Measurements from ENCODE around the gene ADGRV1.
"Not testable (repeated sequence)": the region's sequence is repeated elsewhere in the genome, so short reads cannot be mapped to it uniquely, and the experiment has no call there.

ADGRV1 gene

DNA sequence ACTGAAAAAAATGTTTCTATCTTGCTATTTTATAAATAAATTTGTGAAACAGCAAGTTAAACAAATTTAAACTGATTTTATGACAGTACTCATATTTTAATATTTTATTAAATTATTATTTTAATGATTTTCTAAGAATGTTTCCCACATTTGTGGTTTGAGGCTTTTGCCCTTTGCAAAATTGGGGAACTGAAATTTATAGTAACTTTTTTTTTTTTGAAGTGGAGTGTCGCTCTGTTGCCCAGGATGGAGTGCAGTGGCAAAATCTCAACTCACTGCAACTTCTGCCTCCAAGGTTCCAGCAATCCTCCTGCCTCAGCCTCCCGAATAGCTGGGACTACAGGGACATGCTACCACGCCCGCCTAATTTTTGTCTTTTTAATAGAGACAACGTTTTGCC is 7.2 kb upstream of the ADGRV1 start:
- no peak overlapping the region for H3K4me3 ChIP-seq (ENCODE audit: low read depth, low read length)

DNA sequence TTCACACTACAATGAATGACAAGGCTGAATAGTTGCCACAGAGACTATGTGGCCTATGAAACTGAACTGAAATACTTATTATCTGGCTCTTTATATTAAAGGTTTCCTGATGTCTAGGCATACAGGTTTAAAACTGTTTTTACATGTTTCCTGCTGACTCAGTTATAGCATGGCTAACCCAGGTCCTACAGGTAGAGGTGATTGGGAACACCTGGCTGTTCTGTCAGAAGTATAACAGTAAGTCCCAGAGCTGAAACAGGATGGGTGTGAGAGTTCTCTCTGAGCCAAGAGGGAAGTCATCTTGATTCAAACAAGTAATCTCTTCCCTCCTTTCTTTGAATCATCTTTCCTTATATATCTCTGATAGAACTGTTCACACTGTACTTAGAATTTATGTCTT is 4.9 kb upstream of the ADGRV1 start:
- H3K4me3 ChIP-seq (ENCODE audit: low read depth, low read length) = no peak overlapping the region

DNA sequence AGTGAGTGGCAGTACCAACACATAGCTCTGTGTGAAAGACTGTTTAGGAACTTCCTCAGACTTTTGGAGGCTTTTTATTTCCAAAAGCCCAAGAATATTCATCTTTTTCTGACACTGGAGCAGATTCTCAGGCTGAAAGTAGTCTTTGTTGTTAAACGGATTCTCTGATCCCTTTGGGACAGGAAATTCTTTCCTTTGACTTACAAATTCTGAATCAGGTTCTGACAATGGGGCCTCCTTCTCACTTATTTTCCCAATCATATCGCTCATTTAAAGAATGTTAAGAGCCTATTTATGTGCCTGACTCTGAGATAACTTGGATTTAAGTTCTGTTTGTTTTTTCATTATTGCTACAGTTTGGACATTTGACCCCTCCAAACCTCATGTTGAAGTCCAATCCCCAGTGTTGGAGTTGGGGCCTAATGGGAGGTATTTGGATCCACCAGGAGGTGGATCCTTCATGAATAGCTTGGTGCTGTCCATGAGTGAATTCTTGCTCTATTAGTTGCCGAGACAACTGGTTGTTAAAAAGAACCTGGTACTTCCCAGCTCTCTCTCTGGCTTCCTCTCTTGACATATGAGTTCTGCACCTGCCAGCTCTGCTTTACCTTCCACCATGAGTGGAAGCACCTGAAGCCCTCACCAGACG is 4.1 kb upstream of the ADGRV1 start:
- no peak overlapping the region for H3K4me3 ChIP-seq (ENCODE audit: low read depth, low read length)

DNA sequence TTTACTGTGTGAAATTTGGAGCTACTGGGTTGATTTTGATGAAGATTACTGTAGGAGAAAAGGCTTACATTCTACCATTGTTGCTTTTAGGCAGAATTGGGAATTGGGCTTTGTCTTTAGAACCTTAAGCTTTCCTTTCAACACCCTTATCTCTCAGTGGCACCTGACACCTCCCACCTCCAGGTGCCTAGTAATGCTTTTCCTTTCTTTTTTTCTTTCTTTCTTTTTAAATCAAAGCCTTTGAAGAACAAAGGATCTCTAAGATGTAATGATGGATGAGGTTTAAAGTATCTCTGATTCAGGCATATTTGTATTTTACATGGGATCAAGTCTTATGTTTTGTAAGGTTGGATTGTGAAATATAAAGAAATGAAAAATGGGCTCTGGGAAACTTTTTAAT is 2.9 kb upstream of the ADGRV1 start:
- H3K4me3 ChIP-seq (ENCODE audit: low read depth, low read length) = no peak overlapping the region

DNA sequence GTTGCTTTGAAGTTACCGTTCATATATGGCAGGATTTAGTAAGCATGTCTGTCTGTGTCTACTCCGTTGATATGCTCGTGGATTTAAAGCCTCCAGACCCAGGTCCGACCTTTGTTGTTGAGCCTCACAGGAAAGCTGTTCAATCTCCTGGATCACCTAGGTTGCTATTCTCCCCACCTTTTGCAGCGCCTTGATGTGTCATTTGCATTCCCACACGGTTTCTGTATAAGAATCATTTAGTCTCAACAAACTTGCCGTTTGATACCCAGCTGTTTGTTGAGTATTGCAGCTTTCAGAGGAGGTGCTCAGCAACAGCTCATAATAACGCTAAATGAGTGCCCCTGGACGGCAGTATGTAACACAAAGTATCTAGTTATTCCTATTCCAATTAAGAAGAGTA is 1.2 kb upstream of the ADGRV1 start:
- peak overlapping the region; percentile 85 for H3K4me3 ChIP-seq (ENCODE audit: low read depth, low read length)

DNA sequence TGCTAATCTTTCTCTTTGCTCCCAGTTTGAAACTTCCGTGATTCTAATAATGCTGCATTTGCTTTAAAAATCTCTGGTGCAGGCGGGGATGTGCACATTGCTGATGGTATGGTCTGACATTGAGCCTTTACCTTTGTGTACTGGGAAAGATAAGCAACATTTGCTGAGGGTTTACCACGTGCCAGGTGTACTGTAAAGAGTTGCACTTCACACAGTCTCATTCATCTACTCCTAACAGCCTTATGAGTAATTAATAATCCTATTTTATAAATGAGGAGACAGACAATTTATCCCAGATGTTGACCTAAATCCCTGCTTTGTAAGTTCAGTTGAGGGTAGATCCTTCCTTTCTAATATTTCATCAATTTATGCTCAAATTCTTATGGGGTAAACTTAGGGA is 726 bp upstream of the ADGRV1 start:
- H3K4me3 ChIP-seq (ENCODE audit: low read depth, low read length) = peak overlapping the region; percentile 85

DNA sequence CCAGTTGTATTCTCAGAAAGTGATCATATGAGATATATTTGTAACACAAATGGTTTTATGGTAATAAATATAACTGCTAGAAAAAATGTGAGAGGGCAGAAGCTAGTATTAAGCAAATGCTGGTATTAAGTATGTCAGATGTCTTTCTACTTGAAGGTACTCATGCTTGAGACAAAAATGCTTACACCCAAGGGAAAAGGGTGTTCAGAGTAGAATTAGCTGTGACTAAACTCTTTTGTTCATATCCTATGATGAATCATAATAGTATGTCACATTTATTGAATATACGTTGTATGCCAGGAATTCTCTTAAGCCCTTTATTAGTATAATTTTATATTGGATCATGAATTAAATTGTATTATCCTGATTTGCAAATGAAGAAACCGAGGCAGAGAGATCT is 2.2 kb downstream of the ADGRV1 start:
- H3K4me3 ChIP-seq (ENCODE audit: low read depth, low read length) = no peak overlapping the region

DNA sequence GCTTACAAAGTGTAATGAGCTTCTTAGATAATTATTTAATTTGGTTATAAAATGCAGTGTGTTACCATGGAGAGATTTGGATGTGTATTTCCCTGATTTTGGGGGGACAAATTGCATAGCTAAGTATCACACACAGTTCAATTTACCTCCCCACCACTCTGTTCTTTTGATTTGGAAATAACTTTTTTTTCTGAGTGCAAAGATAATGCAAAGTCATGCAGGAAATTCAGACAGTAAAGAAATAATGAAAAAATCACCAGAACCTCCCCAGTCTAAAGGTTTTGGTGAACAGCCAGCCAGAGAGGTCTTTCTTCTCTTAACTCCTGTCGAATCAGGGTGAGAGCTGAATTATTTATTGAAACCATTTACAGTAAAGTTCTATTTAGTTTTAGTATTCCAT is 3.2 kb downstream of the ADGRV1 start:
- H3K4me3 ChIP-seq (ENCODE audit: low read depth, low read length) = no peak overlapping the region

DNA sequence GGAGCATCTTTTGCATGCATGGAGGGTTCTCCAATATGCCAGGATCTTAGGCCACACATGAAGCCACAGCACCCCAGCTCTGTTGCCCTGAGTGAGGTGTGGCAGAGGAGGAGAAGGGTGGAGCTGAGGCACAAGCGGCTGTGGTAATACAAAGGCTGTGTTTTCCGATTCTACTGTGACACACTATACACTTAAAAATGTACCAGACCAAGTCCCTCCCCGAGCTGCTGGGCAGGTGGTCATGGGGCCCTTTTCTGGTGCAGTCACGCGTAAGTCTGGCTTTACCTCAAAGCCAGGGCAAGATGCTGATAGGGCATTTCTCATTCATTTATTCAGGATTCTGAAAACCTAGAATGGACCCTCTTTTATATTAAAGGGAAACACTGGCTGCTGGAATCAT is 3.7 kb downstream of the ADGRV1 start:
- no peak overlapping the region for H3K4me3 ChIP-seq (ENCODE audit: low read depth, low read length)

DNA sequence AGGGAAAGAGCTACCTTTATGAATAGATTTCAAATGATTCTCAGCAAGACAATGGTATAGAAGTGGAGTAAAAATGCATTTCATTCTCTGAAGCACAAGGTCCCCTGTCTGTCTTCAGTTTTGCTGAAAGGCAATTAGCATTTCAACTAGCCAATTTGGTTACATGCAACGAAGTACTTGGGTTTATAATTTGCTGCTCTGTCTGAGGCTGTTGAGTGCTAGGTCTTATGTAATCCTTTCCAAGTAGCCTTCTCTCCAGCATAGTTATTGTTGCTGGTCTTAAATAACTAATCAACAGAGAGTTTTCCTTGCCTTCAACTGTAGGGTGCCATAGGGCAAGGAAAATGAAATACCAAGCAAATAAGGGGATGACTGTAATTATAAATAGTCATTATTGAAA is 4.5 kb downstream of the ADGRV1 start:
- H3K4me3 ChIP-seq (ENCODE audit: low read depth, low read length) = no peak overlapping the region

DNA sequence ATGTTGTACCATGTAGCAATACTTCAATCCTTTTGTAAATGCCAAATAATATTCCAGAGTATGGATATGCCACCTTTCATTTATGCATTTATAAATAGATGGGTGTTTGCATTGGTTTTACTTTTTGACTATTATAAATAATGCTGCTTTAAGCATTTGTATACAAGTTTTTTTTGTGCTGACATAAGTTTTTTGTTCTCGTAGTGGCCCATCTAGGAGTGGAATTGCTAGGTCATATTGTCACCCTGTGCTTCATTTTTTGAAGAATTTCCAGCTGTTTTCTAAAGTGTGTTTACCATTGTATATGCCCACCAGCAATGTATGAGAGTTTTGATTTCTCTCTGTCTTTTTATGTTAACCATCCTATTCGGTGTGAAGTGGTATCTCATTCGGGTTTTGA is 6.9 kb downstream of the ADGRV1 start:
- H3K4me3 ChIP-seq (ENCODE audit: low read depth, low read length) = no peak overlapping the region

DNA sequence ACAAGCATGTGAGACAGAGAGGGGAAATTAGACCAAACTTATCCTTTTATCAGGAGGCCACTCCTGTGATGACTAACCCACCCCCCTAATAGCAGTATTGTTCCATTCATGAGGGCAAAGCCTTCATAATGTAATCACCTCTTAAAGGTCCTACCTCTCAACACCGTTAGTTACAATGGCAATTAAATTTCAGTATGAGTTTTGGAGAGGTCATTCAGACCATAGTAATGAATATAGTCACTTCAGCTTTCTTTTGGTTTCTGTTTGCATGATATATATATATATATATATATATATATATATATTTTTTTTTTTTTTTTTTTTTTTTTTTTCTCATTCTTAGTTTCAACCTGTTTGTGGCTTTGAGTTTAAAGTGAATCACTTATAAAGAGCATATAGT is 10.5 kb downstream of the ADGRV1 start:
- H3K4me3 ChIP-seq (ENCODE audit: low read depth, low read length) = no peak overlapping the region

DNA sequence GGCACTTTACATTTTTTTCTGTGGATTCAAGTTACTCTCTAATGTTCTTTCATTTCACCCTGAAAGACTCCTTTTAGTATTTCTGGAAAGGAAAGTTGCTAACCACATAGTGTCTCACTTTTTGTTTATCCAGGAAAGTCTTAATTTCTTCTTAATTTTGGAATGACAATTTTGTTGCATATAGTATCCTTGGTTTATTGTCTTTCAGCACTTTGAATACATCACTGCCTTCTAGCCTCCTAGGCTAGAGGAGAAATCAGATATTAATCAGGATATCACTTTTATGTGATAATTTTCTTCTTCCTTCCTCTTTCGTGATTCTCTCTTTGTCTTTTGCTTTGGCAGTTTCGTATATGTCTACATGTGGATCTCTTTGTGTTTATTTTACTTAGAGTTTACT is 11.4 kb downstream of the ADGRV1 start:
- H3K4me3 ChIP-seq (ENCODE audit: low read depth, low read length) = no peak overlapping the region

DNA sequence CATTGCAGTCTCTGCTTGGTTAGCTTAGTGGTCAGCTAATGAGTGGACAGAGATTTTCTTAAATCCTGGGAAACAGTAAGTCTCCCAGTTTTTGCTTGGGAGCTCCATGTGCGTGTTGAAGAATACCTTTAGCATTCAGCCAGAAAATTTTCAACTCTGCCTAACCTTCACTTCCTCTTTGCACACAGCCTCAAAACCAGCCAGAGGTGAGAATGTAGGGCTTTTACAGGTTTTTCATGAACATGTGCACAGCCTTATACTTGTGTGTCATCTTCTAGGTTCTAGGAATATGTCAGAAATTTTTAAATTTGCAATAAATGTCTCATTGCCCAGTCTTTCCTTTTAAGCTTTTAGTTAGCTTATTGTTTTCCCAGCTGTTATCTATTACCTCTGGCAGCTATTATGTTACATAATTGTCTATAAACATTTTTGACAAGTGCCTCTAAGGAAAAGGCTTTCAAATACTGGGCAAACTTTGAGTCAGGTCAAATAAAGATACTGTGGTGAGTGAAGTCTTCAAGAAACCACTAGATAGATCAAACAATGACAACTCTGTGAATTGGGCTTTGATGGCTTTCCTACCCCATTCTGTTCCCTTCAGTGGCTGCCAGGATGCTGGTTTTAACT is 12.7 kb downstream of the ADGRV1 start:
- no peak overlapping the region for H3K4me3 ChIP-seq (ENCODE audit: low read depth, low read length)

DNA sequence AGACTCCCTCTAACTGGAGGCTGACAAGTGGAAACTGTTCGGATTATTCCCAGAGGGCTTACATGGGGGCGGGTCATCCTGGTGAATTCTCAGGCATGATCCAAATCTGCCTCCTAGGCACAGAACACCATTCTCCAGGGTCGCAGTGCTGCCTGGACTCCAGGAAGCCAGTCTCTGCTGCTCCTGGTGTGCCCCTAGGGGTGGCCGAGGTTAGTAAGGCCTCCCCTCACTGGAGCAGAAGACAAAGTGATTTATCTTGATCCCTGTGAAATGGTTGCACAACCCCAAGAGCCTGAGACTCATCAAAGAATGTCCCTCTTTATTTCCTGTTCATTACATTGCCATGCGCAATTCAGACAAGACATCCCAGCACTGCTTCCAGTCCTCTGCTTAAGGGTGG is 17.1 kb downstream of the ADGRV1 start:
- no peak overlapping the region for H3K4me3 ChIP-seq (ENCODE audit: low read depth, low read length)

DNA sequence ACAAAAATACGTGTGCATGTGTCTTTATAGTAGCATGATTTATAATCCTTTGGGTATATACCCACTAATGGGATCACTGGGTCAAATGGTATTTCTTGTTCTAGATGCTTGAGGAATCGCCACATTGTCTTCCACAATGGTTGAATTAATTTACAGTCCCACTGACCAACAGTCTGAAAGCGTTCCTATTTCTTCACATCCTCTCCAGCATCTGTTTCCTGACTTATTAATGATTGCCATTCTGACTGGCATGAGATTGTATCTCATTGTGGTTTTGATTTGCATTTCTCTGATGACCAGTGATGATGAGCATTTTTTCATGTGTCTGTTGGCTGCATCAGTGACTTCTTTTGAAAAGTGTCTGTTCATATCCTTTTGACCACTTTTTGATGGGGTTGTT is 18.0 kb downstream of the ADGRV1 start:
- H3K4me3 ChIP-seq (ENCODE audit: low read depth, low read length) = not testable (repeated sequence)

DNA sequence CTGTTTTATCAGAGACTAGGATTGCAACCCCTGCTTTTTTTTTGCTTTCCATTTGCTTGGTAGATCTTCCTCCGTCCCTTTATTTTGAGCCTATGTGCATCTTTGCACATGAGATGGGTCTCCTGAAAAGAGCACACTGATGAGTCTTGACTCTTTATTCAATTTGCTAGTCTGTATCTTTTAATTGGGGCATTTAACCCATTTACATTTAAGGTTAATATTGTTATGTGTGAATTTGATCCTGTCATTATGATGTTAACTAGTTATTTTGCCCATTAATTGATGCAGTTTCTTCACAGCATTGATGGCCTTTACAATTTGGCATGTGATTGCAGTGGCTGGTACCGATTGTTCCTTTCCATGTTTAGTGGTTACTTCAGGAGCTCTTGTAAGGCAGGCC is 21.3 kb downstream of the ADGRV1 start:
- not testable (repeated sequence) for H3K4me3 ChIP-seq (ENCODE audit: low read depth, low read length)

DNA sequence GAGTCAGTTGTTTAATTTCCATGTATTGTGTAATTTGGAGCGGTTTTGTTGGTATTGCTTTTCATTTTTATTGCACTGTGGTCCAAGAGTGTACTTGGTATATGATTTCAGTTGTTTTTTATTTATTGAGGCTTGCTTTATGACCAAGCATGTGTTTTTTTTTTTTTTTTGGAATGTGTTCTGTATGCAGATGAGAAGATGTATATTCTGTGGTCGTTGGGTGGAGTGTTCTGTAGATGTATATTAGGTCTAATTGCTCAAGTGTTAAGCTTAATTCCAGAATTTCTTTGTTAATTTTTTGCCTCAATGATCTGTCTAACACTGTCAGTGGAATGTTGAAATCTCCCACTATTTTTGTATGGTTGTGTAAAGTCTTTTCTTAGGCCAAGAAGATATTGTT is 23.4 kb downstream of the ADGRV1 start:
- no peak overlapping the region for H3K4me3 ChIP-seq (ENCODE audit: low read depth, low read length)

DNA sequence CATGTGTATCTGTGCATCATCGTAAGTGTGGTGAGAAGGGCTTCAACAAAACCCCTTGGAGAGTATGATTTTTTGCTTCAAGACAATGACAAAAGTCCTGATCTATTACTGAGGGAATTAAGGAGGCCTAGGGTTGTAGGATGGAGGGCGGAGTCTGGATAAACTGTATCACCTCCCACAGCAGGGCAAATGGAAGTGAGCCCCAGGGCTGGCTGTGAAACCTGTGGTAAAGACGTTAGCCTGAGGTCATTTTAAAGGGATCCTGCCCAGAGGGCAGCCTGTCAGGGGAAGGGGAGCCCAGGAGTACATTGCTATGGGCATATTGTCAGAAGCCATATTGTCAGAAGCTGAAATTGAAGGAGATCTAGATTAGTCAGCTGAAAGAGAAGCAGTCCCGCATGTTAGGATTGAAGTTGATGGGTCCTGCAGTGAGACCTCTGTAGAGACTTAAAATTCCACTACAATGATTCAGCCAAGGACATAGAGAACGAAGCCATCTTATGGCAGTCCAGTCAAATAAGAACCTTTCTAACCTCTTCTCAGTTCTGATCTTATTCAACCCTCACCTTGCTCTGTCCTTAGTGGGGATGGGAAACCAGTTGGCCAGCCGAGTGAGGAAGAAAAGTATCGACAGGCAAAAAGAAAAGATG is 26.9 kb downstream of the ADGRV1 start:
- H3K4me3 ChIP-seq (ENCODE audit: low read depth, low read length) = no peak overlapping the region

DNA sequence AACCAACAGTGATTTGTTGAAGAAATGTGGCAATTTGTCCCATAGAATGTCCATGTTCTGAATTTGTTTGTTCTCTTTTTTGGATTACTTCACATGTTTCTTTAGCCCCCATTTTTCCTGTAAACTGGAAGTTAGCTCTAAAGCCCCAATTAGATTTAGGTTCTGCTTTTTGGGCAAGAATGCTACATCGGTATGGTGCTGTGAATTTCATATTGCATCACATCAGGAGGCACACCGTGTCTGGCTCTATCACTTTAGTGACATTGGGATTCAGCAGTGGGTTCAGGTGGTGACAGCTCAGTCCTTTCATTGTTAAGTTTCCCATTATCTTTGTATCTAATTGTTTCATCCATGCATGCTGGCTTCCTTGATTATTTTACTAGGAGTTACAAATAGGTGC is 27.9 kb downstream of the ADGRV1 start:
- no peak overlapping the region for H3K4me3 ChIP-seq (ENCODE audit: low read depth, low read length)

DNA sequence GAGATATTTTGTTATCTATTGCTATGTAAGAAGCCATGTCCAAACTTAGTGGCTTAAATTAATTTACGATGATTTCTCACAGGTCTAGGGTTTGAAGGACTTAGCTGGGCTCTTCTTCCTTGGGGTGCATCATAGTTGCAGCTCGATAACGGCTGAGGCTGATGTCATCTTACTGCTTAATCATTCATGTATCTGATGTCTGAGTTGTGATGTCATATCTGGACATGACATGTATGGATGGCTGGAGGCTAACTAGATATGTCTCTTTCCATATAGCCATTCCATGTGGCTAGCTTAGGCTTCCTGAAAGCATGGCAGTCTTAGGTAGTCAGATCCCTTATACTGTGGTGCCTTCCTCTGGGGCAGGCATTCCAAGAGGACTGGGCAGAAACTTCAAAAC is 31.6 kb downstream of the ADGRV1 start:
- H3K4me3 ChIP-seq (ENCODE audit: low read depth, low read length) = no peak overlapping the region

DNA sequence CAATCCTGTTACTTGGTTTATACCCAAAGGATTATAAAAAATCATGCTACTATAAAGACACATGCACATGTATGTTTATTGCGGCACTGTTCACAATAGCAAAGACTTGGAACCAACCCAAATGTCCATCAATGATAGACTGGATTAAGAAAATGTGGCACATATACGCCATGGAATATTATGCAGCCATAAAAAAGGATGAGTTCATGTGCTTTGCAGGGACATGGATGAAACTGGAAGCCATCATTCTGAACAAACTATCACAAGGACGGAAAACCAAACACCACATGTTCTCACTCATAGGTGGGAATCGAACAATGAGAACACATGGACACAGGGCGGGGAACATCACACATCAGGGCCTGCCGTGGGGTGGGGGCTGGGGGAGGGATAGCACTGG is 34.5 kb downstream of the ADGRV1 start:
- not testable (repeated sequence) for H3K4me3 ChIP-seq (ENCODE audit: low read depth, low read length)

DNA sequence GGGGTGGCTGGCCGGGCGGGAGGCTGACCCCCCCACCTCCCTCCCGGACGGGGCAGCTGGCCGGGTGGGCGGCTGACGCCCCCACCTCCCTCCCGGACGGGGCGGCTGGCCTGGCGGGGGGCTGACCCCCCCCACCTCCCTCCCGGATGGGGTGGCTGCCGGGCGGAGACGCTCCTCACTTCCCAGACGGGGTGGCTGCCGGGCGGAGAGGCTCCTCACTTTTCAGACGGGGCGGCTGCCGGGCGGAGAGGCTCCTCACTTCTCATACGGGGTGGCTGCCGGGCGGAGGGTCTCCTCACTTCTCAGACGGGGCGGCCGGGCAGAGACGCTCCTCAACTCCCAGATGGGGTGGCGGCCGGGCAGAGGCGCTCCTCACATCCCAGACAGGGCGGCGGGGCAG is 37.2 kb downstream of the ADGRV1 start:
- H3K4me3 ChIP-seq (ENCODE audit: low read depth, low read length) = not testable (repeated sequence)

Measured in iPS-11a (cell line).